Measurements from ENCODE around the gene ST6GAL1.
"Not testable (repeated sequence)": the region's sequence is repeated elsewhere in the genome, so short reads cannot be mapped to it uniquely, and the experiment has no call there.

Gene ST6GAL1

DNA sequence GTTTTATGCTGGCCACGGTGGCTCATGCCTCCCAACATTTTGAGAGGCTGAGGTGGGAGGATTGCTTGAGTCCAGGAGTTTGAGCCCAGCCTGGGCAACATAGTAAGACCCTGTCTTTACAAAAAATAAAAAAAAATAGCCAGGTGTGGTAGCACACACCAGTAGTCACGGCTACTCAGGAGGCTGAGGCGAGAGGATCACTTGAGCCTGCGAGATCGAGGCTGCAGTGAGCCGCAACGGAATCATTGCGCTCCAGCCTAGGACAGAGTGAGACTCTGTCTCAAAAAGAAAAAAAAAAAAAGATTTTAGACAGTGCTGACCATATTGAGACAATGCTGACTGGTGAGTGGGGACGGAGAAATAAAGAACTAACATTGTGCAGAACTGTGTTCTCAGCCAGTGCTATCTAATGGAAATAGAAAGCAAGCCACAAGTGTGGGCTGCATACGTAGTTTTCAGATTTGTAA is 67.2 kb downstream of the ST6GAL1 start:
- DNase-seq = peak; percentile 71

GRCh38 chr3:186998937-186999368 is 68.6 kb downstream of the ST6GAL1 start:
- DNase-seq = no peak

DNA sequence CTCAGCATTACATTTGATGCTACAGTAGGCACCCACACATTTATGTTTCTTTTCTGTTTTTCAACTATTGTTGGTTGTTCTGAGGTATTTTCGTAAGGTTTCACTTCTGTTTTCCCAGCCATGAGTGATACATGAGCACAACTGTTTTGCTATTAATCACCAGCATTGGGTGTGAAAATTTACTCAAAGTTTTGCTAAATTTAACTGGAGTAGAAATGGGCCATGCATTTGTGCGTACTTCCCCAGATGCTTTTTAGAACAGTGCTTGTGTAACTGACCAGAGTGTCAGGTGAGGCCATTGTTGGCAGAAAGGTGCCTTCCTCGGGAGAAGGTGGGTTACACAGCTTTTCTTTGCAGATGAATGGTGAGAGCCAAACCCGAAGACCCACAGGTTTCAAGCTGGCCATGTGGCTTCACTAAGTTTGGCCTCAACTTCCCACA is 70.4 kb downstream of the ST6GAL1 start:
- DNase-seq = peak; percentile 91

- no peak for DNase-seq
Measured at GRCh38 chr3:187002915-187003314, 72.6 kb downstream of the ST6GAL1 start.

- DNase-seq = no peak
Measured at GRCh38 chr3:187005827-187006481, 75.6 kb downstream of the ST6GAL1 start.

- peak; percentile 71 for DNase-seq
Measured at GRCh38 chr3:187006864-187007630, 76.7 kb downstream of the ST6GAL1 start.

DNA sequence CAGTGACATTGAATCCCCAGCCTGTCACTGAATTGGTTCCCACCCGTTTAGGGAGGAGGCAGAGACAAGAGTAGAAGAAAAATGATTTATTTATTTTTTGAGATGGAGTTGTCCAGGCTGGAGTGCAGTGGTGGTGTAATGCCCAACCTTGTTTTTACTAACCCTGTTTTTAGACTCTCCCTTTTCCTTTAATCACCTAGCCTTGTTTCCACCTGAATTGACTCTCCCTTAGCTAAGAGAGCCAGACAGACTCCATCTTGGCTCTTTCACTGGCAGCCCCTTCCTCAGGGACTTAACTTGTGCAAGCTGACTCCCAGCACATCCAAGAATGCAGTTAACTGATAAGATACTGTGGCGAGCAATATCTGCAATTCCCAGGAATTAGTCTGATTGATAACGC is 80.1 kb downstream of the ST6GAL1 start:
- DNase-seq = not testable (repeated sequence)

DNA sequence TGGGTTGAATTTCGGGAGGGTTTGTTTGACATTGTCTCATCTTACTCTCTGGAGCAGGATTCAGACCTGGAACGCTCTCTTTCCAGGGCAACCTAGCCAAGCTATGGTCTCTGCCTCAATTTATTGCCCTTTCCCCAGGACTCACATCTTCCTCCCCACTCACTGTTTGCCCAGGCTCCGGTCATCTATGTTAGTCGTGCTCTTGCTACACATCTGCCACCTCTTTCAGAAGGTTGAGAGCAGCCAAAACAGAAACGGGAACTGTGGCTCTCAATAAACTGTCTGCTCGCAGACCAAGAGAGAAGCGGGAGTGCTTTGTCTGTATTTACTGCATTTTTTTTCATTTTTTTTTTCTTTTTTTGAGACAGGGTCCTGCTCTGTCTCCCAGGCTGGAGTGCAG is 81.6 kb downstream of the ST6GAL1 start:
- peak; percentile 92 for DNase-seq

- DNase-seq = peak; percentile 88
Measured at GRCh38 chr3:187012609-187013051, 82.3 kb downstream of the ST6GAL1 start.

DNA sequence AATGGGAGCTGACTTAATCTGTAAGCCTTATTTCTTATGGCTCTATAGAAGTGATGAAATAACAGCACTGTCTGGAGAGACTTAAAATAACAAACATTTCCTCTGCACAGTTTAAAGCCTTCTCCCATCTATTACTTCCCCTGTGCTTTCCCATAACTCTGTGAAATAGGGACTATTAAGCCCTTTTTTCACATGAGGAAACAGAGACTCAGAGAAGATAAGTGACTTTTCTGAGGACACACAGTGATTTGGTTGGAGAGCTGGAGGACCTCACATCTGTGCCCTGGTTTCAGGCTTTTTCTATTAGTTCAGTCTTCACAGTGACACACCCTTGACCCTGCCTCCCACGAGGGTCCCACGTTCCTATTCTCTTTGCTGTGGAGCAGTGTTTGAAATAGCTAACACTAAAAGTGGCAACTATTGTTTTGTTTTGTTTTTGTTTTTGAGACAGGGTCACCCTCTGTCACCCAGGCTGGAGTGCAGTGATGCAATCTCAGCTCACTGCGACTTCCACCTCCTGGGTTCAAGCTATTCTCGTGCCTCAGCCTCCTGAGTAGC is 82.9 kb downstream of the ST6GAL1 start:
- DNase-seq = peak; percentile 79

GRCh38 chr3:187014417-187014864 is 84.1 kb downstream of the ST6GAL1 start:
- no peak for DNase-seq

- no peak for DNase-seq
Measured at GRCh38 chr3:187015903-187016638, 85.7 kb downstream of the ST6GAL1 start.

DNA sequence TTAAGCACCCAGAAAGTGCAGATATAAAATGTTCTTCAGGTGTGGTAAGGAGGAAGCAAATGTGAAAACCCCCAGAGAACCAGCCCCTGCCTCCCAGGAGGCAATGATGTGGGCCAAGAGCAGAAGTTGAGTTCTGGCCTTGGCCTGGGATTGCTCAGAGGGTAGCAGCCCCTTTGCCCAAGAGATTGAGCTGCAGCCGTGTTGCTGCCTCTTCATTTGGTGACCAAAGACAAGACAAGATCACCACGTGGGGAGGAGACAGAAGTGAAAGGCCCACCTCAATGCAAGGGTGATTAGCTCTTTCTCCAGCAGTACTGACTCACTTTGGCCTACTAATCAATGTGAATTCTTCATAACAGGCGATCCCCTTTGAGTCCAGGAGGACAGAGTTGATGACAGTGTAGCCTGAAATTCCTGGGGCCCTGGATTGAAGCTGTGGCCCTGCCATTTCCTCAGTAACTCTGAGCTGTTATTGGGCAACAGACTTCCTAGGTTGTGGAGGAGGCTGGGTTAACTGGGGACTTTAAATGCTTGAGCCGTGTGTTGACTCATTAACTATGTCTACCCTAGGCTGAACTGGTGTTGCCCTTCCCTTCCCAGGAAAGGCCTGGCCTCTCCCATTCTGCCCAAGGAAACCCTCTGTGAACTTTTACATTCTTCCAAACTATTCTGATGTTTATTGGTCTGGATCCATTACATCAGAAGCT is 86.5 kb downstream of the ST6GAL1 start:
- peak; percentile 90 for DNase-seq

- no peak for DNase-seq
Measured at GRCh38 chr3:187017511-187018230, 87.3 kb downstream of the ST6GAL1 start.

DNA sequence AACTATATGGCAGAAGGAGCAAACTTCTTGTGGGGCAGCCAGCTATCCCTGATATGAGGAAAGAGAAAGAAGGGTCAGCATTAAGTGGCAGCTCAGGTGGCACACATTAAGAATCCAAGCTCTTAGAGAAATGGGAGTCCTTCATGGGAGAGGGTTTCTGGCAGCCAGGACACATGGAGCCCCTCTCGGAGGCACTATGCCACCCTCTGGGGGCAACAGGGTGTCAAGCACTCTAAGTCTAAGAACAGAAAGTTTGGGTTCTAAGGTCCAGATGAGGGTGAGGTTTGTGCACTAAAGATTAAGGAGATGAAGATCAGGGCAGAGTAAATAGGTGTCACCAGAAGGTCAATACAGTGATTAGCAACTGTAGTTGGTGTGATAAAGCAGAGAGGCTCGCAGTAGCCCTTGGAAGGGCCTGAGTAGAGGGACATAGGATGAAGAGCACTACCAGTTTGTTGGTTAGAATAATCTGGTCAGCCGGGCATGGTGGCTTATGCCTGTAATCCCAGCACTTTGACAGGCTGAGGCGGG is 89.3 kb downstream of the ST6GAL1 start:
- no peak for DNase-seq

DNA sequence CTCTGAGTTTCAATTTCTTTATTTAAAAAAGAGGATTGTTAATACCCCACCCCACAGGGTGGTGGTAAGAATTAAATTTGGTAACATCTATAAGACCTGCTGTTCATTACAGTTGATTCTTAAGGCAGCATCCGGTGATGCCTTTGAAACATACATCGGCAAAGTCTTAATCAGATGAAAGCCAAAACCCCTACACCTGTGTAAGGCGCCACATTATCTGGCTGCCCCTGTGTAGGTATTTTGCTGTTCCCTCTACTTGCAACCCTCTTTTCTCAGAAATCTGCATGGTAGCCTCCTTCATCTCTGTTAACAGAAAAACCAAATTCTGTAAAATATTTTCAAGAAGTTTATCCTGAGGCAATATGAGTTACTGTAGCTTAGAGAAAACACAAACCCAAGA is 90.0 kb downstream of the ST6GAL1 start:
- DNase-seq = no peak

GRCh38 chr3:187021748-187022402 is 91.5 kb downstream of the ST6GAL1 start:
- DNase-seq = no peak

- no peak for DNase-seq
Measured at GRCh38 chr3:187022403-187023029, 92.2 kb downstream of the ST6GAL1 start.

DNA sequence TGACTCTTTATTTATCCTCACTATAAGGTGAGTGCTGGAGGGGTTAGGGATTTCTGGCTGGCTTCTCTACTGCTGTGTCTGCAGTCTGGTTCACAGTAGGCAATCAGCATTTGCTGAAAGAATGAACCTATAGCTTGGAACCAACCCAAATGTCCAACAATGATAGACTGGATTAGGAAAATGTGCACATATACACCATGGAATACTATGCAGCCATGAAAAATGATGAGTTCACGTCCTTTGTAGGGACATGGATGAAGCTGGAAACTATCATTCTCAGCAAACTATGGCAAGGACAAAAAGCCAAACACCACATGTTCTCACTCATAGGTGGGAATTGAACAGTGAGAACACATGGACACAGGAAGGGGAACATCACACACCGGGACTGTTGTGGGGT is 93.0 kb downstream of the ST6GAL1 start:
- DNase-seq = not testable (repeated sequence)

- peak; percentile 55 for DNase-seq
Measured at GRCh38 chr3:187024536-187025226, 94.4 kb downstream of the ST6GAL1 start.

Measured in inflammatory macrophage treated with lipopolysaccharide for 4 hours (primary cell).